ENCODE results near the gene NACC1.

NACC1 gene

DNA sequence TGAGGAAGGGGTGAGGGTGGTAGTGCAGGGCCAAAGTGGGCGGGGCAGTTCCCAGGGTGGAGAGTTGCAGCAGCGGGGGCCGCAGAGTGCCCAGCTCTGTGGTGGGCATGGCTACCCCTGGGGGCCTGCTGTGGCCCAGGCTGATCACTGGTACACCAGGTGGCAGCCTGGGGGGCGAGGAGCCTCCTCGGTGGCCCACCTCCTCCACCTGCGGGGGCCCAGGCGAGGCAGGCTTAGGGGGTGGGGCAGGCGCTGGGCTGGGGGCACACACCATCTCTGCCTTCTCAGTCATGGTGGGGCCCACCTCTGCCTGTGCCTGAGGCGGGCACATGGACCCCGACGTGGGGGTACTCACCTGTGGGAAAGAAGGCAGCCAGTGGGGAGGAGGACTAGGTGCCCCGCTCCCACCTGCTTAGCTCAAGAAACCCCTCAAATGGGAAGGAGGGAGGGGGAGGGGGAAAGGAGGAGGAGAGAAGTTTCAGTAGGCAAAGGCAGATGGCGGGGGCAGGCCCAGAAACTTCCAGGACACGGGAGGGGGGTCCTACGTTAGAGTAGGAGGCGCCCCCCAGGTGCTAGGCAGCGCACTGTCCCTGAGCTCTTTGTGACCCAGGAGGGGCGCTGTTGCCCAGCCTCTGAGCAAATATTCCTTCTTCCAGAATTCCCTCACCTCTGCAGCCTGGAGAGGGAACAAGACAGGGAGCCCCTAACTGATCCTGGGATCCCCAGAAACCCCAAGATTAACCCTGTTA, 17.0 kb upstream of the NACC1 start:
- DNase-seq: no peak

DNA sequence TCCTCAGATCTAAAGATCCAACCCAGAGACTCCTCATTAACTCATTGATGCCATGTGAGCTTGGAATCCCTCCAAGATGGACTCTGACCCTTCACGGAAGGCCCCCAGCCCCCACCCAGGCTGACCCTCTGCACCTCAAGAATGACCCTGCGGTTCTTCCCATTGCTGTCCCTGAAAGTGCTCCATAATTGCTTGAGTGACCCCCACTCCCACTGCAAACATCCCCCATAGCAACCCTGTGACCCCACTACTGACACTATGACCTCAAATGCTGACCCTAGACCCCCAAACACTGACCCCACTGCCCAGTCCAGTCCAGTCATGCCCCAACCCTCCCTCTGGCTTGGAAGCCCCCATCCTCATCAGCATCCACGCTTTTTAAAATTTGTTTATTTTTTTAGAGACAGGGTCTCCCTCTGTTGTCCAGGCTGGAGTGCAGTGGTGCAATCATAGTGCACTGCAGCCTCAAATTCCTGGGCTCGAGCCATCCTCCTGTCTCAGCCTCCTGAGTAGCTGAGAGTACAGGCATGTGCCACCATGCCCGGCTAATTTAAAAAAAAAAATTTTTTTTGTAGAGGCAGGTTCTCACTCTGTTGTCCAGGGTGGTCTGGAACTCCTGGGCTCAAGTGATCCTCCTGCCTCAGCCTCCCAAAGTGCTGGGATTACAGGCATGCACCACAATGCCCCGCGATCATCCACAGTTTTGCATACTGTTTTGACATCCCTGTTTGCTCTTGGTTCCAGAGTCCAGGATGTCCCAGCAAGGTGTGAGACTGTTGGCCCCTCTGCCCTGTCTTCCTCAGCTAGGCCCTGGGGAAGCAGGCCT, 16.3 kb upstream of the NACC1 start:
- DNase-seq: no peak

DNA sequence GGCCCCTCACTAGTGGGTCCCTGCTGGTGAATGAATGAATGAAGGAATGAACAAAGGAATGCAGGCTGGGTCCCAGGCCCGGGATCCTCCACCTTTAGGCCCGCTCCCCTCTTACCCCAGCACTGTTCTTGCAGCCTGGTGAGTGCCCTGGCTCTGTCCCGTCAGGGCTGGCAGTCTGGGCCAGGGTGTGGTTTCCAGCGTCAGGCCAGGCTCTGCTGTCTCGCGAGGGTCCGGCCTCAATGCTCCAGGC, 15.7 kb upstream of the NACC1 start:
- no peak for DNase-seq

DNA sequence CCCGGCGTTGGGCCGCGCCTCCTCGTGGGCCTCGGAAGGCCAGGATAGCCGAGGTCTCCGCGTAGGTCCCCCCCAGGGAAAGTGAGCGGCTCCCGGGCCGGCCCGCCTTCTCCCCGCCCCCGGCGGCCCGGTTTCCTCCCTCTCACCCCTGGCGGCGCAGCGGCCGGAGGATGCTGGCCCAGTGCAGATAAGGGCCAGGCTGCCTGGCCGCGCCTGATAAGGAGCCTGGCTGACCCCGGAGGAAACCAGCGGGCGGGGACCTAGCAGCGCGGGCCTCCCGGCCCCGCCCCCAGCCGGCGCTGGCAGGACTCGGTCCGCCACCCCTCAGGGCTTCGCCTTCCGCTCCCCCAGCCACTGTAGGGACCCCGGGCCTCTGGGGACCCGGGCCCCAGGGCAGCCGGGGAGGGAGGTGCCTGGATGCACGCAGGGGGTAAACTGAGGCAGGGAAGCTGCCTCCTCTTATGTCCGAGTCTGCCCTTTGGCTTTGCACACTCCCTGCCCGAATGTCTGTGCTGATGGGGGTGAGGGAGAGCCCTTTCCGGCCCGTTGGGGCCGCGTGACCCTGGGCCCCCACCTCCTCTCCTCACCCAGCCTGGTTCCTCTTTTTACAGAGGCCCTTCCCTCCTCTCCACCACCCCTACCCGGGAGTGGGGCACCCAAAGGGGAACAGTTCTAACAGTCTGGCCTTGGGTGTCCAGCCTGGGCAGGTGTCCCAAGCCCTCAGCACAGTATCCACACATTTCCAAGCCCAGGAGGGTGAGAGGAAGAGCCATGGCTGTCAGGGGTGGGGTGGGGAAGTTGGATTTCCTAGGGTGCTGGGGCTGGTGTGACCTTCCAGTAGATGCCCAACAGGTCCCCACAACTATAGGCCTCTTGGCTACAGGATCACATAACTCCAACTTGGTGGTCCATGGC, 15.1 kb upstream of the NACC1 start, which contains the start of gene LYL1:
Gene LYL1, minus strand, starts transcription at position 193 of the 915 bp plus-strand sequence. CDS start 1,687 bp downstream, outside the sequence.
- DNase-seq: no peak

DNA sequence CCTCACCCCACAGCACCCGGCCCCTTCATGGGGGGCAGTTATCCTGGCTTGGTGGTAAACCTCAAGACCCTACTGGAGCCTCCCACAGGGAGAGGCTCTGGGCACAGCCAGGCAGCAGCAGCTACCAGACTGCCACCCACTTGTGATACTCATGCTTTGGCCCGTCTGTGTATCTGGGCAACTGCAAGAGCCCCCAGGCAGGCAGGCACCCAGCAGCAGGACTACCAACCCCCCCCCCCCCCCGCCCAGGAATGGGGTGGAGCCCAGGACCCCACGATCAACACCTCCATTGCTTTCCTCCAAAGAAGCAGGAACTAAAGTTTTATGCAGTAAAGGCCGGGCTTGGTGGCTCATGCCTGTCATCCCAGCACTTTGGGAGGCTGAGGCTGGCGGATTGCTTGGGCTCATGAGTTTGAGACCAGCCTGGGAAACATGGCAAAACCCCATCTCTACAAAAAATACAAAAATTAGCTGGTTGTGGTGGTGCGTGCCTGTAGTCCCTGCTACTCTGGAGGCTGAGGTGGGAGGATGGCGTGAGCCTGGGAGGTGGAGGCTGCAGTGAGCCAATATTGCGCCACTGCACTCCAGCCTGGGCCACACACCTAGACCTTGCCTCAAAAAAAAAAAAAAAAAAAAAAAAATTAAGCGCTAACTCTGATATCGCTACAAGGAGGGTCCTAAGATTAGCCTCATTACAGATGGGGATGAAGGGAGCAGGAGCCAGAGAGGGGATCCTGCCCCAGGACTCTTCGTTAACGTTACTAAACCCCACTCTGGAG, 14.3 kb upstream of the NACC1 start:
- no peak for DNase-seq

DNA sequence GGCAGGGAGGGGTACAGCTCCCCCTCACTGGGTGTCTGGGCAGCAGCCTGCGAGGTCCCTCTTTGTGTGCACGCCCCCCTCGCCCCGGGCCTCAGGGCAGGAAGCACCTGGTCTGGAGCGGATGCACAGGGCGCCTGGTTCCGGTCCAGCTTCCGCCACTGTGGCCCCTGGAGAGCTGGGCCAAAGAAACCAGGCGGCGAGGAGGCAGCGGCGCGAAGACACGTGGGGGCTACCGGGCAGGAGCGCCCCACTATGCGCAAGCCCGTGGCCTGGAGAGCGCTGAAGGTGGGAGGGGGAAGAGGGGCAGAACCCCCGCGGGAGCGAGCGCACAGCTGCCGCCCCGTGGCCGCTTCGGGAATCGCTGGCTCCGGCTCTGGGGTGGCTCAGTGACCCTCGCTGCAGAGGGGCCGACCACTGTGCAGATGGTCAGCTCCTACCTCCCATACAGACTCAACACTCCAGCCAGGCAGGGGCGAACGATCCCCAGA, 13.7 kb upstream of the NACC1 start:
- peak; percentile 36 to 58 (median 44) for DNase-seq

DNA sequence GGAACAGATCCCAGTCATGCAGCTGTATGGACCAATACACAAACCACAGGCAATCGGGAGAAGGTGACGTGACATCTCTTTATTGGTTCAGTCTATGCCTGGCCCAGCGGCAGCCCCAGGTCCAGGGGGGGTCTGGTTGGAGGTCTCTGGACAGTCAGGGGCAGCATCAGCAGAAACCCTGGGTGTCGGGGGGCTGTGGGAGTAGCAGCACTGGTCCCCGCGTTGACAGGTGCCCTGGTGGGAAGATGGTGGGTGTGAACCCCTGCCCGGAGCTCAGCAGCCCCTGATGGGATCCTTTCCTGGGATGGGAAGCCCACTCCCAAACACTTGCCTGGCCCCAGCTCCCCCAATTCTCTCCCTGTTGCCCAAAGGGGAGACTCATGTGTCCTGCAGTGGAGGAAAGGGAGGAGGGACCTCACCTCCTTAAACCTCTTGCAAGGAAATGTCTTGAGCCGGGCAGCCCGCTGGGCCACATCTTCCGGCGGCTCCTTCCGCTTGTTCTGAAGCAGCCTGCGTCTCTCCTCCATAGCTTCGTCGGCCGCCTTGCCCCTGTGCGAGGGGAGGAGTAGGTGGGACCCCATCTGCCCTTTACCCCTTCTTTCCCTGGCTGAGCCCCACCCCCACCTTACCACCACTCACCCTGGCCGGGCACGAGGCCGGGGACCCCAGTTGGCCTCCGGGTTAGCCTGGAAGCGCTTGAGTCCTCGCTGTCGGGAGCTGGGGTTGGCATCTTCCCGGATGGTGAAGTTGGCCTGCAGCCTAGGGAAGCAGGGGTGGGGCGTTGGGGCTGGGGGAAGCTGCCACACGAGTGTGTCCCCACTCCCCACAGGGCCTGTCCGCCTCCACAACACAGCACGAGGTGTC, 13.0 kb upstream of the NACC1 start:
- no peak for DNase-seq

DNA sequence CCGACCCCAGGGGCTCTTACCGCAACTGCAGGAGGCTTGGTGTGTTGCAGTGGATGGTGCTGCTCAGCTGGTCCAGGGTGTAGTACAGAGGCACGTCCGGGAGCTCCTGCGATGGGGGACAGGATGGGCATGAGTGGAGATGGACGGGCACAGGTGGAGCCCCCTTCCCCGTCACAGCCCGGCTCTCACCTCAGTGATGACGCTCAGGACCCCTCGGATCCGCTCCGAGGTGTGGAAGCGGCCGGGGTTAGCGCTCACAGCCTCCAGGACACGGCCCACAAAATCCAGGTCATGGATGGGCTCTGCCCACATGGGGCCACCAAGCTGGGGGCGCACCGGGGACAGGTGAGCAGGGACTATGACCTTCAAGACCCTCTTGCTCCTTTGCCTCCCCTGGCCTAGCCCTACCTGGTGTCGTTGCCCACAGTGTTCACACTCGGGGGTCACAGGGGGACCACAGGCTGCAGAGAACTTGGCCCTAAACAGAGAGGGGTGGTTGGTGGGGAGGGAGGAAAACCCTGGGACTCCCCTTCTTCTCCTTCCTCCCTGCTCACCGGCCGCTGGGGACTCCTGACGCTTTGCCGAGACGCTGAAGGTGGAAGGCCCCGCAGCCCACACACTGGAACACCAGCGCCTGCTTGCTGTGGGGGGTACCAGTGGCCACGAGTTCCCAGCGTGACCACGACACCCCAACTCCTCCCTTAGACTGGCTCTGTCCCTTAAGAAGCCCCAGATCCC, 8.5 kb upstream of the NACC1 start:
- DNase-seq: no peak

DNA sequence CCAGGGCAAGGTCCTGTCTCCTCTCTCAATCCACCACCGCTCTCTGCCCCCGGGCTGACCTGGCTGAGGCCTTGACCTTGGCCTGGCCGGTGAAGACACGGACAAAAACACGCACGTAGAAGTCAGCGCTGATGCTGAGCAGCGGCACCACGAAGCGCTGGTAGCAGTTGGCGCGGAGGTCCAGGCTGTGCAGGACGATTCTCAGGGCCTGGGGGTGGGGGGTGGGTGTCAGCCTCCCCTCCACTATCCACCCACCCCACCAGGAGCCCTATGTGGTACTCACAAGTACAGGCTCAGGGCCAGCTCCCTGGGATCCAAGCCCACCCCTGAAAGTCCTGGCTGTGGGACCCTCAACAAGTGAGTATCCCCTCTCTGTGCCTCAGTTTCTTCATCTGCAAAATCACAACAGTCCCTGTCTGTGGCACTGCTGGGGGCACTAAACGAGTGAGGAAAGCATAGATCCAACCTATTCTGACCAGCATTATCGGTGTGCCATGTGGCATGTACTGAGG, 7.9 kb upstream of the NACC1 start:
- DNase-seq: no peak

DNA sequence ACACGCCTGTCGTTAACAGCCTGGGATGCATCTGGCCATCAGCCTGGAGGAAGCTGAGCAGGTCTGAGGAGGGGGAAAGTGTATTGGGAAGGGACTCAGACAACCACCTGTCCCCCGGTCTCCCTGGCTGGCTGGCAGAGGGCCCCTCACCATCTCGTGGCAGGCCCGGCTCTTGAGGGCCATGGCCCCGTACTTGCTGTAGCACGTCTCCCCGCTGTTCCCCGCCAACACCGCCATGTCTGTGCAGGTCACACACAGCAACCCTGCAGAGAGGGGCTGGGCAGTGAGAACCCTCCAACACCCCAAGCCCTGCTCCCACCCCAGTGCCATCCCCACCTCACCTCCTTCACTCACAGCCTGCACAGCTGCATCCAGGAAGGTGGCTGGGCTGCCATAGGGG, 5.5 kb upstream of the NACC1 start:
- DNase-seq: no peak

DNA sequence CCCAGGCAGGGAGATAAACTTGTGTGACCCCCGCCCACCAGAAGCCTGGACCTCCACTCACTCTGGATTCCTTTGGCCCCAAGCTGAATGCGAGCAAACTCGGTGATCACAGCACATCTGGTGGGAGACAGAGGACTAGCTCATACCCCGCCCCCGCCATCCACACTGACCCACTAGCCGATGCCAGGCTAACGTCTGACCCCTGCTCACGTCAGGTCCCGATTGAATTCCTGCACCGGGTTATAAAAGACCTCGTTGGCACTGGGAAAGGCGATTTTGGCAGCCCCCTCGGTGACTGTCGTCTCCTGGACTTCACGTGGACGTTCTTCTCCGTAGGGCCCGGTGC, 2.2 kb upstream of the NACC1 start:
- no peak for DNase-seq

DNA sequence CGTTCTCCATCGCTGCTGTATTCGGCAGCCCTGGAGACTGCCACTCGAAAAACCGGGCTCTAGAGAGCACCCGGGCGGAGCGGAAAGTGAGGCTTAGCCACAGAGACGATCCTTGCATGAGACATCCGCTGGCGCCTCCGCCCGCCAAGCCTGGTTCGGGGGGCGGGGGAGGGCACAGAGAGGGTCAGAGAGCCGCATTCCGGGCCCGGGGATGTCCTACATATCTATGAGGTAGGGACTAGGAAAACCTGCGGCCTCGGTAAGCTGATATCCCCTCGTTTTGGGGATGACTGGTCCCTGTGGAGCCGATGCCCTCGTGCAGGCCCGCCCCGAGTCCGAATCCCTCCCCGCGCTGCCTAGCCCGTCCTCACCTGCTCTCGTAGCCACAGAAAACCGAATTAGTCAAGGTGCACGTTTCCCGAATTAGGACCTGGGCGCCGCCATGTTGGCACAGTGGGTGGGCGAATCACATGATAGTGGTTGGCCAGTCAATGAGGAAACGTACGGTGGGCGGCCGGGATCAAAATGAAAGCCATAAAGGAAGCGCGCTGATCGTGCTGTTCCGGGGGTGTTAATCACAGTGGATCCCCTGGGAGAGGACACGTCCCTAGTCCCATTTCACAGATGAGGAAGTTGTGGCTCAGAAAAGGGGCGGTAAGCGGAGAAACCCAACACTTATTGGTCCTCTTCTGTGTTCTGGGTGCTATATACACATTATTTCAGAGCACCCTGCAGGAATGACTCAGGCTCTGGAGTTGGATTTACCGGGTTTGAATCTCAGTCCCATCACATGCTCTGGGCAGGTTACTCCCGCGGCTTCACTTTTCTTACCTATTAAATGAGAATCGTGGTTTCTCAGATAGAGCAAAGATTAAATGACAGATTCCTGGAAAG, 1.5 kb upstream of the NACC1 start, which contains the start of gene TRMT1:
Gene TRMT1, minus strand, starts transcription at position 459 of the 894 bp plus-strand sequence. Its CDS starts 341 bp downstream, at position 118.
- DNase-seq: peak; percentile 76 to 90 (median 82)

DNA sequence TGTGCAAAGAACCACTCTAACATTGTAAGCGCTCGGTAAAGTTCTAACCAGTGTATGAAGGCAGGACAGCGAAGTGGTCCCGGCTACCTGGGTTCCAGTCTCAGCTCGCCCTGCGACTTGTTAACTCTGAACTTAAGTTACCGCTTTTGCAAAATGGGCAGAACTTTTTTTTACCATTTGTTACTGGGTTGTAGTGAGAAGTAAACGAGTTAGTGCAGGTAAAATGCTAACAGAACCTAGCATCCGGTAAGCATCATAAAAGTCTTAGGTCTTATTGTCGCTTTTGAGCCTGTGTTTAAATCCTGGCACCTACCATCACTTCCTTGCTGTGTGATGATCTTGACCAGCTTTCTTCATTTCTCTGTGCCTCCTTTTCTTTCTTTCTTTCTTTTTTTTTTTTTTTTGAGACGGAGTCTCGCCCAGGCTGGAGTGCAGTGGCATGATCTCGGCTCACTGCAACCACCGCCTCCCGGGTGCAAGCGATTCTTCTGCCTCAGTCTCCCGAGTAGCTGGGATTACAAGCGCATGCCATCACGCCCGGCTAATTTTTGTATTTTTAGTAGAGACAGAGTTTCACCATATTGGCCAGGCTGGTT, 790 bp upstream of the NACC1 start:
- DNase-seq: no peak

DNA sequence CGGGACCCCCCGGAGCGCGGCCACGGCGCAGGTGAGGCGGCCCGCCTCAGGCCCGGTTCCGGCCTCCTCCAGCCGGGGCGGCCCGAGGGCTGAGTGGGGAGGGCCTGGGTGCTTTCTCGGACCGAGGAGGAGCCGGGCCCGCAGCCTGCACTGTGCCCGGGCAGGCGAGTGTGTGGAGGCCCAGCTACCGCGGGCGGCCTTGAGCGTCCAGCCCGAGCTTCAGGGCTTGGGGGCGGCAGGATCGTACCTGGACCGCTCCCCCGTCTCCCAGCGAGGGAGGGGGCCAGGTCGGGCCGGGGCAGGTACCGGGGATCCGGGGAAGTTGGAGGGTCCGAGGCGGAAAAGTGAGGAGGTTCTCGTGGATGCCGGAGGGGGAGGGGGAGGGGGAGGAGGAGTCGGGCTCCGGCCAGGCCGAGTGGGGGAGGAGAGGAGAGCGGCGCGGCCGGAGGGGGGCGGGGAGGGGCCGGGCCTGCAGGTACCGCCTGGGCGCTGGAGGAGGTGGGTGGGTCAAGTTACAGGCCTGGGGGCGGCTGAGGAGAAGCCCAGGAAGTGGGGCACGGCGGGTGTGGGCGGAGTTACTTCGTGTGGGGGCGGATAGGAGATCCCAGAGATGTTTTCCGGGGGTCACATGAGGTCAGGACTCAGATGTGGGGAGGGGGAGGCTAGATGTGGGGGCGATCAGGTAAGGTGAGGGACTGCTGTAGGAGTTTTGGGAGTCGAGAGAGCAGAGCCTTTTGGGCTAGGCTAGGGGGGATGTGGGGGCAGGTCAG, 545 bp downstream of the NACC1 start:
- DNase-seq: peak in 1 of 4 experiments; percentile 34

DNA sequence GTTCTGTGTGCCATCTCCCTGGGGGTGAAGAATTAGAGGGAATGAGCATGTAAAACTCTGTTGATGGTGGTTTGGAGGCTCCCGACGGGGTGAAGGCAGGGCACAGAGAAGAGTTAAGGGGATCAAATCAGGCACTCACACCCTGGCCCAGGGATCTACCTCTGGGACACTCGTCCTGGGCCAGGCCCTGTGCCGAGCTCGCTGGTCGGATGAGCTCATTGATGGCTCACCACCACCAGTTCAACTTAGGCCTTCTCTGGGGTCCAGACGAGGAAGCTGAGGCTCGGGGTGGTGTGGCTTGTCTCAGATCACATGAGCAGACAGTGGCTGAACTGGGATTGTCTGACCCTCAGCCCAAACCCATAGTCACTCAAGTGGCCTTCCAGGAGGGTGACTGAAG, 1.6 kb downstream of the NACC1 start:
- DNase-seq: no peak

DNA sequence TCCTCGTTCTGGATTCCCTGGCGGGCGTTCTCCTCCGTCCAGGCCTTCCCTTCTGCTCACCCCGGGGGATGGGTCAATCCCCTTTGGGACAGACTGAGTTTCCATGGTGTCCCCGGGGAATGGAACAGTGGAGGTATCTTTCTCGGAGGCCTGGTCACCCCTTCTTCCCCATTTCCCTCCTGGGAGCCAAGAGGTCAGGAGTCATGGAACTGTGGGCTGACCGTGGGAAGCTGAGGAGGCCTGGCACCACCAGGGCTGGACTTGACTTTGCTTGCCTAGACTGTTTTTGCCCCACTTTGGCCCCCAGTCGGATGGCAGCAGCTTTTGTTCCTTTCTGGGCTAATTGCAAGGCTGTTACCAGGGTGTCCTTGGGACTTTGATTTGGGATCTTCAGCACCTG, 2.0 kb downstream of the NACC1 start:
- DNase-seq: no peak

DNA sequence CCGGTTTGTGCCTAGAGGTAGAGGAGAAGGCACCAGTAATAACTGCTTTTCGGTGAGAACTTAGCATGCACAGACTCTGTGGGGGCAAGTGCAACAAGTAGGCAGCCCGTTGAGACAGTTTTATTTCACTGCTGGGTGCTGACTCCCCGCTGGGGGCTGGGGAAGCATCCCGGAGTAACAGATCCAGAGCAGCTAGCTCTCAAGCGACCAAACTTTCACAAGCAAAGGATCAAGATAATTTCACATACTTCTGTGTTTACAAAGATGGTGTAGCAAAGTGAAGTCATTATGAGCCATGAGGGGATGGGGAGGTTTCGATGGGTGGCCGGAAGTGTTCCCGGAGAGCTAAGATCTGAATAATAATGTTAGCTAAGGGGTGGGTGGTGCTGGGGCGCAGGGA, 2.8 kb downstream of the NACC1 start:
- DNase-seq: no peak
